AG10803 (cell line): ENCODE results near the gene OSTN.

Experiments
- DNase-seq: peaks from one replicate; pipeline ENCODE4 v3.0.0; 2010; ENCODE audit warnings: low read depth
- H3K4me3 ChIP-seq: 2 replicates; pipeline ENCODE4 v1.5.1; 2011; ENCODE audit warnings: mild to moderate bottlenecking, low read length, control low read depth
- CTCF ChIP-seq: conservative IDR thresholded peaks from 2 replicates; pipeline ENCODE4 v1.5.1; 2011; ENCODE audit warnings: mild to moderate bottlenecking, low read length, control low read depth, inconsistent platforms

OSTN gene

GRCh38 chr3:191198480-191198879 is 561 bp upstream of the OSTN start:
- no peak for DNase-seq
- no peak for TF ChIP-seq CTCF
- H3K4me3 ChIP-seq = no peak overlapping the region

GRCh38 chr3:191210032-191210431 is 11.0 kb downstream of the OSTN start:
- no peak for DNase-seq
- H3K4me3 ChIP-seq = no peak overlapping the region
- TF ChIP-seq CTCF = no peak

GRCh38 chr3:191216510-191216909 is 17.5 kb downstream of the OSTN start:
- H3K4me3 ChIP-seq = no peak overlapping the region
- TF ChIP-seq CTCF = no peak

GRCh38 chr3:191217301-191217700 is 18.3 kb downstream of the OSTN start:
- DNase-seq = peak; percentile 38
- no peak for TF ChIP-seq CTCF
- H3K4me3 ChIP-seq = no peak overlapping the region

More at GRCh38 chr3:191216510-191216909, 17.5 kb downstream of the OSTN start:
- DNase-seq = peak; percentile 6

GRCh38 chr3:191220908-191221307 is 21.9 kb downstream of the OSTN start:
- H3K4me3 ChIP-seq = no peak overlapping the region
- no peak for TF ChIP-seq CTCF
- no peak for DNase-seq

- no peak for DNase-seq
- no peak for TF ChIP-seq CTCF
- H3K4me3 ChIP-seq = no peak overlapping the region
Measured at GRCh38 chr3:191221638-191222037, 22.6 kb downstream of the OSTN start.

GRCh38 chr3:191227541-191227940 is 28.5 kb downstream of the OSTN start:
- H3K4me3 ChIP-seq = no peak overlapping the region
- no peak for TF ChIP-seq CTCF
- DNase-seq = no peak
